Germinal center (tissue), 1 donor: ENCODE results near the gene ZNF683.
"Not testable (repeated sequence)": the region's sequence is repeated elsewhere in the genome, so short reads cannot be mapped to it uniquely, and the experiment has no call there.

Source experiments
- DNase-seq: peaks from one replicate; pipeline ENCODE4 v3.0.0; 2012; ENCODE audit warnings: mixed read lengths, low spot score

Gene ZNF683

DNA sequence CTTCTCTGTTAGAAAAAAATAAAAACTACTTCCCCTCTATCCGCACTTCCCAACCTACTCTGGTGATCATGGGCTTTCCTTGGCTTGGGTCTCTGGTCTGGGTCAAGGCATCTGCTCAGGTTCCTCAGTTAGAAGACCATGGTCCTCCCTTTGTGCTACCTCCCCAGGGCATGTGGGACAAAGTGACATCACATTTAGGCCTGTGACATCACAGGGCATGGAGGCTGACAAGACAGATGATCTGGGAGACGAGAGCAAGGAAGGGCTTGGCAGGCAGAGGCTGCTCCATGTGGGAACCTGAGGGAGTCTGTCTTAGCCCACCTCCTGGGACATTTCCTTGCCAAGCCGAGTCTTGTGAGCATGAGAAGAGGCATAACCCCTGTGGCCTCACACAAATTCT lies at the start of gene ZNF683:
Gene ZNF683, minus strand, starts transcription at position 140 of the 400 bp plus-strand sequence. CDS start 4,179 bp downstream, outside the sequence.
- not testable (repeated sequence) for DNase-seq

DNA sequence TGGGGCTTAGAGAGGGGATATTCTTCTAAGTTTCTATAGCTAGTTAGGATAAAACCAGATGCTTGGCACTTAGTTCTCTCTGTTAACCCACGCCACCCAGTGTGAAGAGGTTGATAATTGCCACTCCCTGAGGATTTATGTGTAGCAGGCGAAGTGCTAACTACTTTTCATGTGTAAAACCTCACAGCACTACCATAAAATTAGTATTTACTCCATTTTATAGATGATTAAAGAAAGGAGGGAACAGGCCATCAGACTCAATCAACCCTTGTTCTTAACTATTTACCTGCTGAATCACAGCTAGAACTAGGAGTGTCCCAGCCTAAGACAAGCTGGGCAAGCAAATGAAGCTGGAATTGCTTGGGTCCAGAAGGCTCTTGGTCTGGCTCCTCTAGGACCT lies 46.9 kb upstream of the ZNF683 start:
- DNase-seq, result no peak

DNA sequence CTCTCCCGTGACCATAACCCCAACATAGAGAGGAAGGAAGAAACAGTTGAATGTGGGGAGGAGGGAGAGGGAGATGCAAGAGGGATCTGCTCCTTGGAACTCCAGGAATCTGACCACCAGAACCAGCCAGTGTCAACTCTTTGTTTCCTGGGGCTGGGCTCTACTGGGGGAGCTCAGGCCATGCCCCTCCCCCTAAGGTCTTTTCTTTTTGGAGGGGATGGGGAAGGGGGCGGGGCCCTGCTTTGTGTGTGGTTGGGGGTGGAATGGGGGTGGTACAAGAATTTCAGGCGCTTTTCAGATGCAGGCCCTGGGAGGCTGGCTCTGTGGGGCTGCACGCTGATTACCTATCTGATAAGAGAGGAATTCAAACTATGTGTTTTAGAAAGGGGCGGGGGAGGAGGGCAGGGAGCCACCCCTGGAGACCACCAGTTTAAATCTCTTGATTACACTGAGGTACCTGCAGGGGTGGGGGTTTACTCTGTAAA lies 46.4 kb upstream of the ZNF683 start:
- DNase-seq, result no peak

DNA sequence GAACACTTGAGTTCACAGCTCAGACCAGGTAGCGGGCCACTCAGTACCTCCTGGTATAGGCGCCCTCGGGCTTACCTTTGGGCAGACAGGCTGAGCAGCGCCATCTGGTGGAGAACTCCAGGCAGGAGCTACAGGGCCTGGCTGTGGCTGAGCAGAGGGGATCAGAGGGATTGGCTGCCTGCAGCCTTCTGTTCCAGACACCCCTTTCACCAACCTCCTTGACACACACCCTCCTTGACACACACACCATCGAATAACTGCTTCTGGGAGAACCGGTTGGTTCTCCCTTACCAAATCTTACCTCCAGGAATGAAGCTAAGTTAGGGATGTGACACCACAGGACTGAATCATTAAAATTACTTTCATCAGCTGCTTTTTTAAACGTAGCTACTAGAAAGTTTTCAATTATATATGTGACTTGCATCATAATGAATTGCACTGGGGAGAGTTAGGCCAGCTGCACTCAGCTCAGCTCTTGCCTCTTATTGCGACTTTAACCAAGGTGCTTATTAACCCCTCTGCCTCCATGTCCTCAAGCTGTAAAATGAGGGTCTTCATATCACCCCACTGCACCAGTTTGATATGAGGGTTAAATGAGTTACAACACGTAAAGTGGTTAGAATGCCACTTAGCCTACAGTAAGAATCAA lies 44.7 kb upstream of the ZNF683 start:
- DNase-seq, result peak; percentile 83

GRCh38 chr1:26413031-26413430 lies 40.5 kb upstream of the ZNF683 start:
- no peak for DNase-seq

DNA sequence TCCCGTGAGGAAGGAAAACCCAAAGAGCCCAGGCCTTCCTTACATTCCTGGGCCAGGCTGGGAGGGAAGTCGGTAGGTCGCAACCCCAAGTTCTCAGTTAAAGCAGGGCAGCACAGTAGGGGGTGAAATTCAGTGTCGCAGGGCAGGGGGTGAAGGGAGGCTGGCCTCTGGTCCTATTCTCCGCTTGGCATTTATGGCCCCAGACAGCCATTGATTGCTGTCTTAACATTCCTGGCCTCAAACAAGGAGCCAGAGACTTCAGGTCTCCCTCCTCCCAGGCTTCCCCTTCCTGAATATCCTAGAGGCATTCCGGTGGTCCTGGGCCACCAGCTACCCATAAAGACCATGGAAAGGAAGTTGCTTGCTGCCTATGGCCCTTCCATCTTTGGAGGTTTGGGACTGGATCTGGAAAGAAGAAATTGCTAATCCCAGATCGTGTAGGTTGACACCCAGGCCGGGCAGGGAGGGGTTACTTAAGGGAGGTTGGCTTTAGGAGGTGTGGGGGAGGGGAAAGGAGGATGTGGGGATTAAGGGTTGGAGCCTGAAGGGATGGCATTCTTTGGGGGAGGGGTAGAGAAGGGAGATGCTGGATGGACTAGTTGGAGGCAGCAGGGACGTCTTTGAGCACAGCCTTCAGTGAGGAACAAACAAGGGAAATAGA lies 39.8 kb upstream of the ZNF683 start:
- no peak for DNase-seq

GRCh38 chr1:26411624-26412074 lies 39.1 kb upstream of the ZNF683 start:
- no peak for DNase-seq

DNA sequence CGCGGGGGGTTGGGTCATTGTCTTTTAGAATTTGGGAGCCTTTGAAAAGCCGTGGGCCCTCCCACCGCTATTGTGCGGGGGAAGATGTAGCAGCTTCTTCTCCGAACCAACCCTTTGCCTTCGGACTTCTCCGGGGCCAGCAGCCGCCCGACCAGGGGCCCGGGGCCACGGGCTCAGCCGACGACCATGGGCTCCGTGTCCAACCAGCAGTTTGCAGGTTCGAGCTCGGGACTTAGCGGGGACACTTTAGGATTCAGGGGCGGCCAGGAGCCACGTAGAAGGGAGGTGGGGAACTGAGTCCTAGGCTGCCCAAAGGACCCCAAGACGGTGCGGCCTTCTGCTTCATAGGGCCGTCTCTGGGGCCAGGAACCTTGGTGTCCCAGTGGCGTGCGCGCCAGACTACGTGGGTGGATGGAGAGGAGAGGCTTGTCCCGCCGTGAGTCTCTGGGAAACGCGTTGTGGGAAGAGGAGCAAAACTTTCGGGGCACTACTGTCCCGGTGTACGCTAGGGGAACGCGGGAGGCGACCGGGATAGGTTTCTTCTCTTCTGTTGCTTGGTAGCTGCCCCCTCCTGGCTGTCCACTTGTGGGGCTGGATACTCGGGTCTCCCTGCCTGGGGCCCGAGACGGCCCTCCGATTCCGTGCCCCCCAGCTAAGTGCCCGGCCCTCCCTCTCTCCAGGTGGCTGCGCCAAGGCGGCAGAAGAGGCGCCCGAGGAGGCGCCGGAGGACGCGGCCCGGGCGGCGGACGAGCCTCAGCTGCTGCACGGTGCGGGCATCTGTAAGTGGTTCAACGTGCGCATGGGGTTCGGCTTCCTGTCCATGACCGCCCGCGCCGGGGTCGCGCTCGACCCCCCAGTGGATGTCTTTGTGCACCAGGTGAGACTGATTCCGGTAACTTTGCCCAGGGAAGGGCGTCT lies 38.4 kb upstream of the ZNF683 start, which contains the start of gene LIN28A:
Gene LIN28A, plus strand, starts transcription at position 112 of the 918 bp plus-strand sequence. Its CDS starts 75 bp downstream, at position 187.
- DNase-seq, result no peak

DNA sequence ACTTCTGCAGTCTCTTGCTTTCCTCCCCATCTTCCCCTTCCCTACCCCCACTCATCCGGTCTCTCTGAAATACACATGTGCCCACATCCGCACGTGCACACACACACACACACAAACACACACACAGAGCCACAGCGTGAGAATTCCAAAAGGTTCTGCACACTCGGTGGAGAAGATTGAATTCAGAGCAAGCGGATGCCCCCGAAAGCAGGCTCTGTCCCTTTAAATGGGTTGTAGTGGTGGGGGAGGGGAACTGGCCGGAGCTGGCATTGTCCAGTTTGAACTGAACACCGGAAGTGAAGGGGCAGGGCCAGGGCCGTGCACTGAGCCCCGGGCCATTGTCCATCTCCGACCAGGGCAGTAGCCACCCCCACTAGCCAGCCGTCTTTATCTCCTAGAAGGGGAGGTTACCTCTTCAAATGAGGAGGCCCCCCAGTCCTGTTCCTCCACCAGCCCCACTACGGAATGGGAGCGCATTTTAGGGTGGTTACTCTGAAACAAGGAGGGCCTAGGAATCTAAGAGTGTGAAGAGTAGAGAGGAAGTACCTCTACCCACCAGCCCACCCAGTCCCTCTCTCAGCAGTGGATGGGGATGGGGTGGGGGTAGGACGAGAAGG lies 36.7 kb upstream of the ZNF683 start:
- DNase-seq, result no peak

DNA sequence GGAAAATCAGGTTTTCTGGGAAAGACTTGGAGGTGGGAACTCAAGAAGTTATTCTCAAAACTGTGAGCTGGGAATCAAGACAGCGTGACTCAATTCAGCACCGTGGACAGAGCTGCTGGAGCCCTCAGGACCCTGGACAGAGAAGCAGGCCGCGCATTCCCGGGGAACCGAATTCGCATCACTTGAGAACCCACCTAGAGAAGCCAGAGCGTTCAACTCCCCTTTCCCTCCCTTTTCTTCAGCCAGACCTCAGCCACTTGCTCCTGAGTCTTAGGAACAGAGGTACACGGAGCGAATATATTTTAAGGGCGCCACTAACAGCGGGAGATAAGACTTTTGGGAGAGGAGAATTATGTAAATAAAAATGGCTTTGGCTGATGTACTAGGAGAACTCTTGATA lies 36.1 kb upstream of the ZNF683 start:
- peak; percentile 59 for DNase-seq

- no peak for DNase-seq
Measured at GRCh38 chr1:26405281-26405915, 32.8 kb upstream of the ZNF683 start.

DNA sequence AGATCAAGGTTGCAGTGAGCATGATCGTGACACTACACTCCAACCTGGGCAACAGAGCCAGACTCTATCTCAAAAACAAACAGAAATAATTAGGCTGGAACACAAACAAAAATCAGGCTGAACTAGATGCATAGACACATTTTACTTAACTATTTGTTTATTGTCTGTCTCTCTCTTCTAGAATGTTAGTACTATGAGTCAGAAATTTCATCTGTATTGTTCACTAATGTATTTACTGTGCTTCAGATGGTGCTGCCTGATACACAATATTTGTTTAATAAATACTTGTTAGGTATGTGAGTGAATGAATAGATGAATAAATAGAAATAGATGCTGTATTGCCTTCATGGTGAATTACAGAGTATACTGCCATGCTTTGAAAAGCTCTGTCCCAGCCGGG lies 32.1 kb upstream of the ZNF683 start:
- DNase-seq, result no peak

DNA sequence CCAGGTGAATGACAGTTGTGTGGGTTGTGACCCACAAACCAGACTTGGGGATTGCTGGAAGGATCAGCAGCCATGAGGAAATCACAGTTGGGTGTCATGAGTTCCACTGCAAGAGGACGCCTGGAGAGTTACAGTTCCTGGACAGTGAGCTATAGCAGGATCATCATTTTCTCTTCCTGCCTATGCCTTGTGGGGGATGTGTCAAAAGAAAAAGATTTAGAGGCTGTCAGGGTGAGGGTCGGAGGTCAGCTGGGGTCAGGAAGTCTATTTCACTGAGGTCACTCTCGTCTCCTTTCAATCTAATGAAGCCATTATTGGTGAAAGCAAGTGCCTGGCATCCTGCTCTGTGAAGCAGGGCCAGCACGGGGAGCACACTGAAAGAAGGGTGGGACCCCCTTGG lies 31.1 kb upstream of the ZNF683 start:
- DNase-seq, result no peak

DNA sequence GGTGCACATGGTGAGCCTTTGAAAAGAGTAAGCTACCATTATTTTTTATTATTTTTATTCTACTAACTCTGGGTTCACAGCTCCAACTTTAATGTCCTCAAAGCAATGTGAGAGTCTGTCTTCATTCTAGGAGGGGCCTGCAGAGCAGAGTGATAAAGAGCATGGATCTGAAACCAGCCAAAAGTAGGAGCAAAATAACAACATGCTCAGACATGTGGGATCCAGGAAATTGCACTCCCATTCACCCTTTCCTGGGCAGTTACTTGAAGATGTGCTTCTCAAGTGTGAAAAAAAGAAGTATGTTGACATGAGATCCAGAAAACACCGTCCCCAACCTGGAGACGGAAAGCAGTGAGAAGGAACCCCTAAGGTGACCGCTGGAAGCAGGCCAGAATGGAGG lies 29.3 kb upstream of the ZNF683 start:
- no peak for DNase-seq

- no peak for DNase-seq
Measured at GRCh38 chr1:26399034-26399433, 26.5 kb upstream of the ZNF683 start.

DNA sequence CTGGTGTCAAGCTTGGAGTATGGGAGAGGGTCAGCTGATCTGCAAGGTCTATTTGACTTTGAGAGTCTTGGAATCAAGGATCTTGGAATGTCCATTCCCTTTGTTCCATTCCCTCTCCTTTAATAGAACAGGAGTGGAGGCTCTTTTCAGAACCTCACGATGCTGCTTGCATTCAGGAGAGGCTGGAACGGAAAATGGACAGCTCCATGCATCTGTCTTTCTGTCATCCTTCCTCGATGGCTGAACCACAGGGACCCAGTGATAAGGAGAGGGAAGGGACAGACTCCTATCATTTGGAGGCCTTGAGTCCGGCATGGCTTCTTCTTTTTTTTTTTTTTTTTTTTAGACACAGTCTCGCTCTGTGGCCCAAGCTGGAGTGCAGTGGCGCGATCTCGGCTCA lies 23.2 kb upstream of the ZNF683 start:
- DNase-seq, result no peak

GRCh38 chr1:26391450-26391849 lies 18.9 kb upstream of the ZNF683 start:
- no peak for DNase-seq

- no peak for DNase-seq
Measured at GRCh38 chr1:26389604-26390247, 17.2 kb upstream of the ZNF683 start.

- DNase-seq, result no peak
Measured at GRCh38 chr1:26388791-26389445, 16.4 kb upstream of the ZNF683 start.

DNA sequence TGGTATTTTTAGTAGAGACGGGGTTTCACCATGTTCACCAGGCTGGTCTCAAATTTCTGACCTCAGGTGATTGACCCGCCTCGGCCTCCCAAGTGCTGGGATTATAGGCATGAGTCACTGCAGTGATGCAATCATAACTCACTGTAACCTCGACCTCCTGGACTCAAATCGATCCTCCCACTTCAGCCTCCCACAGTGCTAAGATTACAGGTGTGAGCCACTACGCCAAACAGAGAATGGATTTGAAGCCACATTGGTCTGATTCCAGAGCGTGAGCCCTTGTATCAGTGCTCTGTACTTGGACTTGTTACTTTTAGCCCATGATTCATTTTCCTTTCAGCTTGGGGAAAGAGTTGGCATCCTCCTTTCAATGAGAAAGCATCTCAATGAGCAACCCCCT lies 14.9 kb upstream of the ZNF683 start:
- no peak for DNase-seq
